Measurements from ENCODE around the gene NNAT.
"Not testable (repeated sequence)": the region's sequence is repeated elsewhere in the genome, so short reads cannot be mapped to it uniquely, and the experiment has no call there.

The NNAT gene, protein sequence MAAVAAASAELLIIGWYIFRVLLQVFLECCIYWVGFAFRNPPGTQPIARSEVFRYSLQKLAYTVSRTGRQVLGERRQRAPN

DNA sequence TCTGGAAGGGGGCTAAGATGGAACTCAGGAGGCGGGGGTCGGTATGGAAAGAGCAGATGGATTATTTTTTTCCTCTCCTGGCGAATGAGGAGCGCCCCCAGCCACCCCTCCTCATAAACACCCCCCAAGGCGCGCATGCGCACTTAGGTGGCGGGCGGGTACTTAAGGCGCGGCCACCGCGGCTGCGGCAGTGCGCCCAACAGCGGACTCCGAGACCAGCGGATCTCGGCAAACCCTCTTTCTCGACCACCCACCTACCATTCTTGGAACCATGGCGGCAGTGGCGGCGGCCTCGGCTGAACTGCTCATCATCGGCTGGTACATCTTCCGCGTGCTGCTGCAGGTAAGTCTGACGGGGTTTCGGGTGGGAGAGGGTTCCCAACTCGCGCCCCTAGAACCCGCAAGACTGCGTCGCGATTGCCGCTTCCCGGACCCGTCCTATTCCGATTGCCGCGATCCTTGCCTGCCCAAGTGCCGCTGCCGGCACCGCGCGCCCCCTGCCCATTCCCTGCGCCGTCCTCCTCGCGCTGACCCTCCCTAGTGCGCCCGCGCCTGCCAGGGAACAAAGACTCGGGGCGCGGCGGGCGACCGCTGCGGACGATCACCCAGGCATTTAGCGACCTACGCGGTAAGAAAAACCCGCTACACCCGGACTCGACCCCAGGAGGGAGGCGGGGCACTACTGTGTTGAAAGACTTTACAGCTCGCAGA lies at the start of gene NNAT:
Gene NNAT (plus strand): TSS at position 190 of the 711 bp plus-strand sequence. CDS start 82 bp downstream, at position 272.
- no peak for DNase-seq (ENCODE audit: extremely low read depth, low read depth)
- TF ChIP-seq, protein P1, sequence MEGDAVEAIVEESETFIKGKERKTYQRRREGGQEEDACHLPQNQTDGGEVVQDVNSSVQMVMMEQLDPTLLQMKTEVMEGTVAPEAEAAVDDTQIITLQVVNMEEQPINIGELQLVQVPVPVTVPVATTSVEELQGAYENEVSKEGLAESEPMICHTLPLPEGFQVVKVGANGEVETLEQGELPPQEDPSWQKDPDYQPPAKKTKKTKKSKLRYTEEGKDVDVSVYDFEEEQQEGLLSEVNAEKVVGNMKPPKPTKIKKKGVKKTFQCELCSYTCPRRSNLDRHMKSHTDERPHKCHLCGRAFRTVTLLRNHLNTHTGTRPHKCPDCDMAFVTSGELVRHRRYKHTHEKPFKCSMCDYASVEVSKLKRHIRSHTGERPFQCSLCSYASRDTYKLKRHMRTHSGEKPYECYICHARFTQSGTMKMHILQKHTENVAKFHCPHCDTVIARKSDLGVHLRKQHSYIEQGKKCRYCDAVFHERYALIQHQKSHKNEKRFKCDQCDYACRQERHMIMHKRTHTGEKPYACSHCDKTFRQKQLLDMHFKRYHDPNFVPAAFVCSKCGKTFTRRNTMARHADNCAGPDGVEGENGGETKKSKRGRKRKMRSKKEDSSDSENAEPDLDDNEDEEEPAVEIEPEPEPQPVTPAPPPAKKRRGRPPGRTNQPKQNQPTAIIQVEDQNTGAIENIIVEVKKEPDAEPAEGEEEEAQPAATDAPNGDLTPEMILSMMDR (IDR thresholded peaks at IDR 0.05; ENCODE audit: low read depth, low read length, missing control alignments) = no peak
- H3K4me3 ChIP-seq (replicated peaks; ENCODE audit: low read depth, low read length) = no peak within 1 kb of the TSS

DNA sequence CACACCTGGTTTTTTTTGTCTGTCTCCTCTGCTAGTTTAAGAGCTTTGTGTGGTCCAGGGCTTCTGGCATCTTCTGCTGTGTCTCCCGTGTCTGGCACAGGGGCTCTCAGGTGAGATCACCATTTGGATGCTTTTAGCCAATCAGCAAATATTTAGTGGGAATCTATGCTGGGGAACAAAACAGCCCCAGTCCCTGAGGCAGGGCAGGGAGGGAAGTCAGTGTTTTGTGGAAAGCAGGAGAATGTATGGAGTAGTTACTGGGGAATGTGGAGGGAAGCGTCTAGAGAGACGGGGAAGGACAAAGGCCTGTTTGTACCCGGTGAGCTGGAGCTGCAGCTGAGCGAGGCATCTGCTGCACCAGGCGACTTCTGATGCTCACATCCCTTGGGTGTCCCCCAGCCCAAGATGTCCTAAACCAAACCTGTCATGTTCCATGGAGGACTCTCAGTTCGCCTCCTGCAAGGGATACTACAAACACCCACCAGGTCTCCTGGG lies 49.3 kb upstream of the NNAT start:
- no peak overlapping the region for H3K4me3 ChIP-seq (replicated peaks; ENCODE audit: low read depth, low read length)
- TF ChIP-seq, protein P1 (IDR thresholded peaks at IDR 0.05; ENCODE audit: low read depth, low read length, missing control alignments) = no peak
- no peak for DNase-seq (ENCODE audit: extremely low read depth, low read depth)

DNA sequence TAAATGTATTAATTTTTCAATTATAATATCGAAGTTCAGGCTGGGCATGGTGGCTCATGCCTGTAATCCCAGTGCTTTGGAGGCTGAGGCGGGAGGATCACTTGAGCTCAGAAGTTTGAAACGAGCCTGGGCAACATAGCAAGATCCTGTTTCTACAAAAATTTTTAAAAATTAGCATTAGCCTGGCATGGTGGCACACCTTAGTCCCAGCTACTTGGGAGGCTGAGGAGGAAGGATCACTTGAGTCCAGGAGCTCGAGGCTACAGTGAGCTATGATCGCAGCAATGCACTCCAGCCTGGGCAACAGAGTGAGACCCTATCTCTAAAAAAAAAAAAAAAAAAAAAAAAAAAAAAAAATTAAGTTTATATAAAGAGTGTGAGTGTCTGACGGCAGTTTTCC lies 48.6 kb upstream of the NNAT start:
- not testable (repeated sequence) for H3K4me3 ChIP-seq (replicated peaks; ENCODE audit: low read depth, low read length); DNase-seq (ENCODE audit: extremely low read depth, low read depth)

DNA sequence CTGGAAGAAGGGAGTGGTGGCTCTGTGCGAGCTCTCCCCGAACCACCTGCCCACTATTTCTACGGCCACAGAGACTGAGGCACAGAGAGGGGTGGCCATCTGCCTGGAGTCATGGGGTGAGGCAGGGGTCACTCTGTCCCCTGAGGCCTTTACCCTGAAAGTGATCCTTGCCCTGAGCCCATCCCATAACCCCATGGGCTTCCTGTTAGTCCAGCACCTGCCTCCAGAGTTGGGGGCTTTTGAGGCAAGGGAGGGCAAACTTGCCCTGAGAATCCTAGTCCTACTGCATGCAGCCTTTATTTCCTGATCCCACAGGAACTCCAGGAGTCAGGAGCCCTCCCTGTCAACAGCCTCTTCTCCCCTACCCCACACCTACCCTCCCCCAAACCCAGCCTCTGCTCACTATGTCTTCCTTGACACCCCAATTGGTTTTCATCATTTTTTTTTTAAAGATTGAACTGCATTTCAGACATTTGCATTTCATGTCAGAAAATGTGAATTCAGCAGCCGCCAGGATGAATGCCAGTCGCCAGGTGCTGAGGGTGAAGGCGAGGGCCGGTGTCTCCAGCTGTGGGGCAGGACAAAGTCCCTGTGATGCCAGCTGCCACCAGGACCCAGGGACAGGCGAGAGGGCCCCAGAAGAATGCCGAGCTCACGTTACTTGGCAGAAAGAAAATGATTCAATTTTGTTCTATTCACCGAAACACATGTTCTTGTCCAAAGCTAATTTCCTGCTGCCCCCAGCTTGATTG lies 47.6 kb upstream of the NNAT start:
- TF ChIP-seq, protein P1 (IDR thresholded peaks at IDR 0.05; ENCODE audit: low read depth, low read length, missing control alignments) = no peak
- H3K4me3 ChIP-seq (replicated peaks; ENCODE audit: low read depth, low read length) = no peak overlapping the region
- no peak for DNase-seq (ENCODE audit: extremely low read depth, low read depth)

DNA sequence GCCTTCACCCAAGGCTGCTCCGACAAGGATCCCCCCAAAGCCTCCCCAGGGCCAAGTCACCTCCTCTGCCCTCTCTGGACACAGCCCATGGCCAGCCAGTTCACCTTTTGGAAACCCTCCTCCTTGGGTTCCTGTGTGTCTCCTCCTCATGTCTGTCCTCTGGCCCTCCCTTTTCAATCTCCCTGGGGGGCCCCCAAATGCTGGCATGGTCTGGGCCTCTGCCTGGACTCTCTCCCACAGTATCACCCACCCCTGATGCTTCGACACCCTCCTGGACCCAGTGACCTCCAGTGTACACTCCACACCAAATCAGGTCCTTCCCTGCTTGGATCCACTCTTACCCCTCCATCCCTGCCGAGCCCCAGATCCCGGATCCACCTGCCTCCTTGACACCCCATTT lies 46.7 kb upstream of the NNAT start:
- TF ChIP-seq, protein P1 (IDR thresholded peaks at IDR 0.05; ENCODE audit: low read depth, low read length, missing control alignments) = no peak
- no peak overlapping the region for H3K4me3 ChIP-seq (replicated peaks; ENCODE audit: low read depth, low read length)
- DNase-seq (ENCODE audit: extremely low read depth, low read depth) = no peak

DNA sequence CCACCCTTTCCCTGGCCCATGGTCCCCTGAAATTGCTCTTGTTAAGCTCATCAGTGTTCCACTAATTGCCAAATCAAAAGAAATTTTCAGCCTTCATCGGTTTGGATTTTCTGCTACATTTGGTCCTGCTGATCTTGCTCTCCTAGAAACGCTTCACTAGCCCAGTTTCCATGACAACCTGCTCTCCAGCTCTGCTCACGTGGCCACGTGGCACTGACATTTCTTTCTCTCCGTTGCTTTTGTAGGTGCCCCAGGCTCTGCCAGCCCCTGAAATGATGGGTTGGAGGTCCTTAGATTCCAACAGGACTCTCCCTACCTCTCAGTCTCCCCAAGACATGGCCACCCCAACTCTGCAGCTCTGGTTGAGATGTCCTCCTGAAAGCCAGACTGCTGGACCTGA lies 45.8 kb upstream of the NNAT start:
- H3K4me3 ChIP-seq (replicated peaks; ENCODE audit: low read depth, low read length) = no peak overlapping the region
- no peak for DNase-seq (ENCODE audit: extremely low read depth, low read depth)
- TF ChIP-seq, protein P1 (IDR thresholded peaks at IDR 0.05; ENCODE audit: low read depth, low read length, missing control alignments) = no peak

DNA sequence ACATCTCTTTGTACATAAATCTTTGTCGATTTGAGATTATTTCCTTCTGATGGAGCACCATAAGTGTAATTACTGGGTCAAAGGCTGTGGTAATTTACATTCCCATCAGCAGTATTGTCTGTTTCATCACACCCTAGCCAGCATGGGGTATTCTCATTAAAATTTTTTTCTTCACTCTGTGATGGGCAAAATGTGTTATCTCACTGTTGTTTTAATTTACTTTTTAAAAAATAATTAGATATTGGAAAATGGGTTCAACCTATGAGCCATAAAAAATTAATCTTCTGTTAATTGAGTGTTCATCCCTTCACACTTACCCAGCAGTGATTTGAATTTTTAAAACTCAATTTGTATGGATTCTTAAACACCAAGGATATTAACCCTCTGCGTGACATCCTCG lies 44.0 kb upstream of the NNAT start:
- TF ChIP-seq, protein P1 (IDR thresholded peaks at IDR 0.05; ENCODE audit: low read depth, low read length, missing control alignments) = no peak
- no peak overlapping the region for H3K4me3 ChIP-seq (replicated peaks; ENCODE audit: low read depth, low read length)
- DNase-seq (ENCODE audit: extremely low read depth, low read depth) = no peak
